HEK293T (cell line): ENCODE results near the gene ZNF398.
"Not testable (repeated sequence)": the region's sequence is repeated elsewhere in the genome, so short reads cannot be mapped to it uniquely, and the experiment has no call there.

ENCODE experiments used
- CTCF ChIA-PET: fragments of 350-600 bp; formaldehyde crosslinking; extraction: SDS; loops from one replicate; lab custom pipeline; 2021; ENCODE audit warnings: antibody characterized with exemption, inconsistent platforms; lab: Yijun Ruan, JAX
- POLR2A ChIA-PET: fragments of 350-600 bp; formaldehyde crosslinking; extraction: SDS; loops from one replicate; lab custom pipeline; 2020; ENCODE audit warnings: antibody characterized with exemption, inconsistent platforms; lab: Yijun Ruan, JAX
- DNase-seq: peaks from one replicate; pipeline ENCODE4 v3.0.0; 2012; ENCODE audit warnings: mixed read lengths; ENCODE audit errors: extremely low spot score
- ARNT ChIP-seq: fragments of 450-650 bp; IDR thresholded peaks from 2 replicates; pipeline ENCODE4 v1.6.1; 2017; ENCODE audit warnings: mild to moderate bottlenecking
- BHLHE40 ChIP-seq: fragments of 450-650 bp; IDR thresholded peaks from 2 replicates; pipeline ENCODE4 v1.6.1; 2016; ENCODE audit warnings: mild to moderate bottlenecking, moderate library complexity, borderline replicate concordance
- CTBP1 ChIP-seq: fragments of 450-650 bp; IDR thresholded peaks from 2 replicates; pipeline ENCODE4 v1.6.1; 2016; ENCODE audit warnings: borderline replicate concordance
- ELF4 ChIP-seq: fragments of 450-650 bp; IDR thresholded peaks from 2 replicates; pipeline ENCODE4 v1.6.1; 2017; ENCODE audit warnings: antibody characterized with exemption
- FOXA1 ChIP-seq: fragments of 450-650 bp; IDR thresholded peaks from 2 replicates; pipeline ENCODE4 v1.6.1; 2016; ENCODE audit warnings: mild to moderate bottlenecking
- FOXK2 ChIP-seq: fragments of 450-650 bp; IDR thresholded peaks from 2 replicates; pipeline ENCODE4 v1.6.1; 2016; ENCODE audit warnings: mild to moderate bottlenecking
- FOXM1 ChIP-seq: fragments of 450-650 bp; IDR thresholded peaks from 2 replicates; pipeline ENCODE4 v1.6.1; 2017; ENCODE audit warnings: mild to moderate bottlenecking, borderline replicate concordance
- HDGF ChIP-seq: fragments of 450-650 bp; IDR thresholded peaks from 2 replicates; pipeline ENCODE4 v1.6.1; 2017; ENCODE audit warnings: antibody characterized with exemption, borderline replicate concordance
- L3MBTL2 ChIP-seq: fragments of 450-650 bp; conservative IDR thresholded peaks from 2 replicates; pipeline ENCODE4 v1.6.1; 2016; ENCODE audit warnings: mild to moderate bottlenecking
- LEF1 ChIP-seq: fragments of 450-650 bp; IDR thresholded peaks from 2 replicates; pipeline ENCODE4 v1.6.1; 2017; ENCODE audit warnings: mild to moderate bottlenecking, borderline replicate concordance
- NFRKB ChIP-seq: fragments of 450-650 bp; IDR thresholded peaks from 2 replicates; pipeline ENCODE4 v1.6.1; 2016; ENCODE audit warnings: mild to moderate bottlenecking, moderate library complexity
- PKNOX1 ChIP-seq: fragments of 450-650 bp; IDR thresholded peaks from 2 replicates; pipeline ENCODE4 v1.6.1; 2016
- SP1 ChIP-seq: fragments of 450-650 bp; IDR thresholded peaks from 2 replicates; pipeline ENCODE4 v1.6.1; 2017
- SUZ12 ChIP-seq: fragments of 450-650 bp; IDR thresholded peaks from 2 replicates; pipeline ENCODE4 v1.6.1; 2016; ENCODE audit warnings: mild to moderate bottlenecking
- TARDBP ChIP-seq: fragments of 450-650 bp; IDR thresholded peaks from 2 replicates; pipeline ENCODE4 v1.6.1; 2016
- ZNF384 ChIP-seq: fragments of 450-650 bp; IDR thresholded peaks from 2 replicates; pipeline ENCODE4 v1.6.1; 2016

ZNF398 gene

GRCh38 chr7:149224352-149224751 is 77.1 kb downstream of the ZNF398 start:
- POLR2A ChIA-PET = no interaction called here
- no peak for TF ChIP-seq FOXK2
- TF ChIP-seq LEF1 = no peak
- CTCF ChIA-PET = no interaction called here
- DNase-seq = no peak

- CTCF ChIA-PET = no interaction called here
- no peak for DNase-seq
- POLR2A ChIA-PET = no interaction called here
- TF ChIP-seq ZNF384 (no peak), CTBP1 (no peak), BHLHE40 (no peak), ELF4 (no peak), SUZ12 (no peak), TARDBP (no peak), LEF1 (no peak), HDGF (no peak), NFRKB (no peak), PKNOX1 (no peak), FOXK2 (no peak), ARNT (no peak)
These were observed 77.9 kb downstream of the ZNF398 start for GRCh38 chr7:149225106-149225505.

- DNase-seq = no peak
- ChIA-PET POLR2A (no interaction called here), CTCF (no interaction called here)
- TF ChIP-seq TARDBP (no peak), SP1 (no peak), FOXA1 (no peak), PKNOX1 (no peak), L3MBTL2 (no peak), HDGF (no peak), ELF4 (no peak), LEF1 (no peak), SUZ12 (no peak), NFRKB (no peak), ZNF384 (no peak), FOXM1 (no peak), ARNT (no peak), CTBP1 (no peak), BHLHE40 (no peak), FOXK2 (no peak)
These were observed 78.4 kb downstream of the ZNF398 start for GRCh38 chr7:149225656-149226055.

GRCh38 chr7:149226366-149226765 is 79.1 kb downstream of the ZNF398 start:
- DNase-seq, CTCF ChIA-PET: not testable (repeated sequence)
- POLR2A ChIA-PET = interaction anchor here (1.3 kb wide), 1 partner anchor 11 kb away, joined by 3 read pairs; no protein-coding TSS in a partner anchor

- POLR2A ChIA-PET = interaction anchor here (1.3 kb wide), 1 partner anchor 12 kb away, joined by 3 read pairs; no protein-coding TSS in a partner anchor
- CTCF ChIA-PET = no interaction called here
- TF ChIP-seq FOXA1 = no peak
- TF ChIP-seq BHLHE40 = no peak
- 0 out of 2 replicates have a peak, but pooled peaks have one; percentile 12 for TF ChIP-seq ELF4
- no peak for DNase-seq
These were observed 79.7 kb downstream of the ZNF398 start for GRCh38 chr7:149226840-149227494.

GRCh38 chr7:149228831-149229471 is 81.7 kb downstream of the ZNF398 start:
- DNase-seq = no peak
- CTCF ChIA-PET = interaction anchor here (0.8 to 1.4 kb wide), 3 partner anchors 10 to 33 kb away, joined by 3 read pairs; partner anchors contain the start of gene ZNF783
- TF ChIP-seq FOXM1 (no peak), HDGF (no peak), SP1 (no peak), PKNOX1 (no peak), ELF4 (no peak; the same call in 1 of the 2 replicates), L3MBTL2 (no peak), FOXK2 (no peak), FOXA1 (no peak), ZNF384 (no peak), TARDBP (no peak), NFRKB (no peak), ARNT (no peak), SUZ12 (no peak)
- POLR2A ChIA-PET = interaction anchor here (0.9 to 2.1 kb wide), 4 partner anchors 10 to 35 kb away, joined by 3 to 7 read pairs (median 4); partner anchors contain the start of gene ZNF282

GRCh38 chr7:149229526-149229925 is 82.3 kb downstream of the ZNF398 start:
- DNase-seq = no peak
- CTCF ChIA-PET = interaction anchor here (0.8 to 1.4 kb wide), 3 partner anchors 9 to 33 kb away, joined by 3 read pairs; partner anchors contain the start of gene ZNF783
- POLR2A ChIA-PET = interaction anchor here (0.6 to 2.1 kb wide), 6 partner anchors 9 to 36 kb away, joined by 3 to 7 read pairs (median 4); partner anchors contain the start of gene ZNF282

More at GRCh38 chr7:149229526-149229925, 82.3 kb downstream of the ZNF398 start:
- TF ChIP-seq ELF4 (peak; percentile 13; the same call in 1 of the 2 replicates), L3MBTL2 (no peak)
